ENCODE measurements around the gene AP5S1.

DNA sequence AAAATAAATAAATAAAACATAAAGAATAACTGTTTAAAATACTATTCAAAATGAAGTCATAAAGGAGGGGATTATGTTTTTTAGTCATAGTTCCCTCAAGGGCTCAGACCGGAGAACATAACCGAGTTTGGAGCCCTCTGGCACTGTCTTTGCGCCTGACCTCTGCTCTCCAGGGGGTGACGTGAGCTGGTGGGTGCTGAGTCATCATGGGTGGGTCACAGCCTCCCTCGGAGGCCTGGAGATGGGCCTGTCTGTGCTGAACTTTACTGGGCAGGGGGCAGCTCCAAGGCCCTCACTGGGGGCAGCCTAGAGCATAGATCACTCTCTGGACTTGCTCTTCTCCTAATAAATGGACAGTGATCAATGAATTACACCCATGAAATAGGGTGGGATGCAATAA, 23.1 kb downstream of the AP5S1 start:
- TF ChIP-seq SPI1 (IDR thresholded peaks at IDR 0.05; ENCODE audit: borderline replicate concordance, low read depth, low read length) (no peak), MCM3 (IDR thresholded peaks at IDR 0.05) (no peak), TCF7L2 (IDR thresholded peaks at IDR 0.05; ENCODE audit: low read depth, low read length) (no peak), TAF15 (IDR thresholded peaks at IDR 0.05; ENCODE audit: low read depth, low read length) (no peak), CBFA2T3 (IDR thresholded peaks at IDR 0.05) (no peak), POLR2A (conservative IDR thresholded peaks at IDR 0.05) (no peak), JUN (IDR thresholded peaks at IDR 0.05; ENCODE audit: borderline replicate concordance, low read depth, low read length) (peak; percentile 84), JUN (CRISPR knock-in tag; IDR thresholded peaks at IDR 0.05; ENCODE audit: borderline replicate concordance) (no peak), MCM2 (IDR thresholded peaks at IDR 0.05; ENCODE audit: low read depth) (no peak), NRF1 (conservative IDR thresholded peaks at IDR 0.05 in 1 of 2, IDR thresholded peaks at IDR 0.05 in 1 of 2) (0 out of 4 replicates have a peak, but pooled peaks of 1 of the 2 experiments have one; percentile 16), NR2F6 (CRISPR knock-in tag; IDR thresholded peaks at IDR 0.05) (no peak)
- TF ChIP-seq, protein P1, sequence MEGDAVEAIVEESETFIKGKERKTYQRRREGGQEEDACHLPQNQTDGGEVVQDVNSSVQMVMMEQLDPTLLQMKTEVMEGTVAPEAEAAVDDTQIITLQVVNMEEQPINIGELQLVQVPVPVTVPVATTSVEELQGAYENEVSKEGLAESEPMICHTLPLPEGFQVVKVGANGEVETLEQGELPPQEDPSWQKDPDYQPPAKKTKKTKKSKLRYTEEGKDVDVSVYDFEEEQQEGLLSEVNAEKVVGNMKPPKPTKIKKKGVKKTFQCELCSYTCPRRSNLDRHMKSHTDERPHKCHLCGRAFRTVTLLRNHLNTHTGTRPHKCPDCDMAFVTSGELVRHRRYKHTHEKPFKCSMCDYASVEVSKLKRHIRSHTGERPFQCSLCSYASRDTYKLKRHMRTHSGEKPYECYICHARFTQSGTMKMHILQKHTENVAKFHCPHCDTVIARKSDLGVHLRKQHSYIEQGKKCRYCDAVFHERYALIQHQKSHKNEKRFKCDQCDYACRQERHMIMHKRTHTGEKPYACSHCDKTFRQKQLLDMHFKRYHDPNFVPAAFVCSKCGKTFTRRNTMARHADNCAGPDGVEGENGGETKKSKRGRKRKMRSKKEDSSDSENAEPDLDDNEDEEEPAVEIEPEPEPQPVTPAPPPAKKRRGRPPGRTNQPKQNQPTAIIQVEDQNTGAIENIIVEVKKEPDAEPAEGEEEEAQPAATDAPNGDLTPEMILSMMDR (IDR thresholded peaks at IDR 0.05 in 2 of 3, conservative IDR thresholded peaks at IDR 0.05 in 1 of 3; ENCODE audit: insufficient read depth in 2 of 3, low read depth in 1 of 3, low read length in 3 of 3), result no peak

Measured in K562 (cell line).